ENCODE results near the gene DGKI. TPM values are rescaled to one million over a fixed set of nuclear protein-coding genes. Genes with fewer than 3 reads are reported as not detected.

The DGKI gene
- total and polyA plus RNA-seq, 2 donors (not counting 1 experiment from before 2014, with no cell fraction given): 0.74 to 2.1 TPM

GRCh38 chr7:137685433-137686164 is 161.2 kb downstream of the DGKI start:
- H3K4me2 ChIP-seq (ENCODE audit: extremely low read depth, insufficient read depth, low read length): no peak overlapping the region

GRCh38 chr7:137684776-137685175 is 162.0 kb downstream of the DGKI start:
- Histone ChIP-seq H4K20me1 (ENCODE audit: control insufficient read depth, extremely low read depth, insufficient read depth, low read length) (no peaks in the 10 kb centered on the region), H3K4me1 (ENCODE audit: control insufficient read depth, extremely low read depth, insufficient read depth, low read length) (peaks cover 4% of the 10 kb centered on the region), H3K27ac (ENCODE audit: insufficient read depth, low read length) (no peak overlapping the region), H3K4me2 (ENCODE audit: extremely low read depth, insufficient read depth, low read length) (no peak overlapping the region), H3K4me3 (replicated peaks in 1 of 4; ENCODE audit: control extremely low read depth in 1 of 4, insufficient read depth in 1 of 4, low read depth in 3 of 4, low read length in 4 of 4) (no peak overlapping the region), H3K27me3 (ENCODE audit: control insufficient read depth, insufficient read depth, low read length) (no peaks in the 10 kb centered on the region), H2AFZ (ENCODE audit: low read length) (no peak overlapping the region), H3K36me3 (ENCODE audit: control insufficient read depth, insufficient read depth, low read length) (no peaks in the 10 kb centered on the region), H3K79me2 (ENCODE audit: control insufficient read depth, insufficient read depth, low read length) (no peaks in the 10 kb centered on the region), H3K9me3 (ENCODE audit: control insufficient read depth, insufficient read depth, low read depth, low read length) (no peaks in the 10 kb centered on the region), H3K9ac (ENCODE audit: insufficient read depth, low read length) (no peak overlapping the region)
- DNase-seq (ENCODE audit: low read depth in 2 of 2): no peak
- no peak for TF ChIP-seq EZH2 (IDR thresholded peaks at IDR 0.05; ENCODE audit: low read length, missing control alignments)
- no peak for TF ChIP-seq CTCF (conservative IDR thresholded peaks at IDR 0.05 in 1 of 2, IDR thresholded peaks at IDR 0.05 in 1 of 2; ENCODE audit: low read depth in 1 of 2, low read length in 2 of 2)

More at GRCh38 chr7:137685433-137686164, 161.2 kb downstream of the DGKI start:
- DNase-seq (ENCODE audit: low read depth in 2 of 2): peak in 1 of 2 donors; percentile 16
- H3K4me1 ChIP-seq (ENCODE audit: control insufficient read depth, extremely low read depth, insufficient read depth, low read length): peaks cover 4% of the 10 kb centered on the region
- H3K9ac ChIP-seq (ENCODE audit: insufficient read depth, low read length): no peak overlapping the region
- no peaks in the 10 kb centered on the region for H3K27me3 ChIP-seq (ENCODE audit: control insufficient read depth, insufficient read depth, low read length)
- no peaks in the 10 kb centered on the region for H3K79me2 ChIP-seq (ENCODE audit: control insufficient read depth, insufficient read depth, low read length)
- no peak overlapping the region for H2AFZ ChIP-seq (ENCODE audit: low read length)
- H4K20me1 ChIP-seq (ENCODE audit: control insufficient read depth, extremely low read depth, insufficient read depth, low read length): no peaks in the 10 kb centered on the region
- H3K36me3 ChIP-seq (ENCODE audit: control insufficient read depth, insufficient read depth, low read length): no peaks in the 10 kb centered on the region
- H3K9me3 ChIP-seq (ENCODE audit: control insufficient read depth, insufficient read depth, low read depth, low read length): no peaks in the 10 kb centered on the region
- no peak overlapping the region for H3K4me3 ChIP-seq (replicated peaks in 1 of 4; ENCODE audit: control extremely low read depth in 1 of 4, insufficient read depth in 1 of 4, low read depth in 3 of 4, low read length in 4 of 4)
- TF ChIP-seq EZH2 (IDR thresholded peaks at IDR 0.05; ENCODE audit: low read length, missing control alignments): no peak
- TF ChIP-seq CTCF (conservative IDR thresholded peaks at IDR 0.05 in 1 of 2, IDR thresholded peaks at IDR 0.05 in 1 of 2; ENCODE audit: low read depth in 1 of 2, low read length in 2 of 2): no peak
- no peak overlapping the region for H3K27ac ChIP-seq (ENCODE audit: insufficient read depth, low read length)

- Histone ChIP-seq H3K36me3 (ENCODE audit: control insufficient read depth, insufficient read depth, low read length) (no peaks in the 10 kb centered on the region), H3K27me3 (ENCODE audit: control insufficient read depth, insufficient read depth, low read length) (no peaks in the 10 kb centered on the region), H2AFZ (ENCODE audit: low read length) (no peak overlapping the region), H3K9me3 (ENCODE audit: control insufficient read depth, insufficient read depth, low read depth, low read length) (no peaks in the 10 kb centered on the region), H4K20me1 (ENCODE audit: control insufficient read depth, extremely low read depth, insufficient read depth, low read length) (no peaks in the 10 kb centered on the region), H3K4me3 (replicated peaks in 1 of 4; ENCODE audit: control extremely low read depth in 1 of 4, insufficient read depth in 1 of 4, low read depth in 3 of 4, low read length in 4 of 4) (no peak overlapping the region), H3K4me1 (ENCODE audit: control insufficient read depth, extremely low read depth, insufficient read depth, low read length) (peaks cover 4% of the 10 kb centered on the region), H3K9ac (ENCODE audit: insufficient read depth, low read length) (no peak overlapping the region), H3K27ac (ENCODE audit: insufficient read depth, low read length) (no peak overlapping the region), H3K4me2 (ENCODE audit: extremely low read depth, insufficient read depth, low read length) (no peak overlapping the region), H3K79me2 (ENCODE audit: control insufficient read depth, insufficient read depth, low read length) (no peaks in the 10 kb centered on the region)
- no peak for TF ChIP-seq CTCF (conservative IDR thresholded peaks at IDR 0.05 in 1 of 2, IDR thresholded peaks at IDR 0.05 in 1 of 2; ENCODE audit: low read depth in 1 of 2, low read length in 2 of 2)
- TF ChIP-seq EZH2 (IDR thresholded peaks at IDR 0.05; ENCODE audit: low read length, missing control alignments): no peak
- DNase-seq (ENCODE audit: low read depth in 2 of 2): no peak
Measured at GRCh38 chr7:137684316-137684715, 162.5 kb downstream of the DGKI start.
